Fibroblast of mammary gland (primary cell): ENCODE measurements around the gene LRRC8A.
"Not testable (repeated sequence)": the region's sequence is repeated elsewhere in the genome, so short reads cannot be mapped to it uniquely, and the experiment has no call there.

ENCODE experiments used
- DNase-seq: peaks from one replicate; pipeline ENCODE4 v3.0.0-alpha.2; 2010; ENCODE audit warnings: low read depth
- H3K4me3 ChIP-seq: 2 replicates; pipeline ENCODE4 v1.5.1; 2011; ENCODE audit warnings: low read depth, mild to moderate bottlenecking, low read length, moderate library complexity; ENCODE audit not compliant: control insufficient read depth
- TF ChIP-seq, protein P1 (sequence below): conservative IDR thresholded peaks from 2 replicates; pipeline ENCODE4 v1.5.1; 2011; ENCODE audit warnings: low read depth, low read length, inconsistent platforms; ENCODE audit not compliant: control insufficient read depth, insufficient read depth

The LRRC8A gene

DNA sequence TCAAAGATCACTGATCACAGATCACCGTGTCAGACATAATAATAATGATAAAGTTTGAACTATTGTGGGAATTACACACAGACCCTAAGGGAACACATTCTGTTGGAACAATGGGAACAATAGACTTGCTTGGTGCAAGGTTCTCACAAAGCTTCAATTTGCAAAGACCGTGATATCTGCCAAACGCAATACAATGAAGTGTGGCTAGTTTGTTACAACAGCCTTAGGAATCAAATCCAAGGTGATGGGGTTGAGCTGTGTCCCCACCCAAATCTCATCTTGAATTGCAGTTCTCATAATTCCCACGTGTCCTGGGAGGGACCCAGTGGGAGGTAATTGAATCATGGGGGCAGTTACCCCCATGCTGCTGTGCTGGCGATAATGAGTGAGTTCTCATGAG lies 21.0 kb upstream of the LRRC8A start:
- TF ChIP-seq, protein P1, sequence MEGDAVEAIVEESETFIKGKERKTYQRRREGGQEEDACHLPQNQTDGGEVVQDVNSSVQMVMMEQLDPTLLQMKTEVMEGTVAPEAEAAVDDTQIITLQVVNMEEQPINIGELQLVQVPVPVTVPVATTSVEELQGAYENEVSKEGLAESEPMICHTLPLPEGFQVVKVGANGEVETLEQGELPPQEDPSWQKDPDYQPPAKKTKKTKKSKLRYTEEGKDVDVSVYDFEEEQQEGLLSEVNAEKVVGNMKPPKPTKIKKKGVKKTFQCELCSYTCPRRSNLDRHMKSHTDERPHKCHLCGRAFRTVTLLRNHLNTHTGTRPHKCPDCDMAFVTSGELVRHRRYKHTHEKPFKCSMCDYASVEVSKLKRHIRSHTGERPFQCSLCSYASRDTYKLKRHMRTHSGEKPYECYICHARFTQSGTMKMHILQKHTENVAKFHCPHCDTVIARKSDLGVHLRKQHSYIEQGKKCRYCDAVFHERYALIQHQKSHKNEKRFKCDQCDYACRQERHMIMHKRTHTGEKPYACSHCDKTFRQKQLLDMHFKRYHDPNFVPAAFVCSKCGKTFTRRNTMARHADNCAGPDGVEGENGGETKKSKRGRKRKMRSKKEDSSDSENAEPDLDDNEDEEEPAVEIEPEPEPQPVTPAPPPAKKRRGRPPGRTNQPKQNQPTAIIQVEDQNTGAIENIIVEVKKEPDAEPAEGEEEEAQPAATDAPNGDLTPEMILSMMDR: no peak
- no peak overlapping the region for H3K4me3 ChIP-seq
- no peak for DNase-seq

DNA sequence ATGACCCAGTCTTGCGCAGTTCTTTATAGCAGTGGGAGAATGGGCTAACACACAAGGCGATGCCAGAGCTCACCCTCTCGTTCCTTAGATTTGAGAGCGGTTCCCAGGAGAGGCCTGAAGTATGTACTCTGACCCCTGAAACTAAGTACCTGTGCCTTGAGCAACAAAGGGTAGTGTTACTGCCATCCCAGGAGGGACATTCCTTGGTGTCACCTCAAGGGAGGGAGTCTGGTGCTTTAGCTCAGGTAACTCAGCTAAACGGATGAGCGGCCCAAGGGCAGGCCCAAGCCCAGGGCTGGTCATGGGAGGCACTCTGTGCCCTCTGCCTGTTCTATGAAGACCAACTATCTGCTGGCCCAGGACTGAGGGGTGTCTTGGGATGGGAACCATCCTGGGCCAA lies 20.4 kb upstream of the LRRC8A start:
- no peak overlapping the region for H3K4me3 ChIP-seq
- TF ChIP-seq, protein P1: no peak
- DNase-seq: no peak

DNA sequence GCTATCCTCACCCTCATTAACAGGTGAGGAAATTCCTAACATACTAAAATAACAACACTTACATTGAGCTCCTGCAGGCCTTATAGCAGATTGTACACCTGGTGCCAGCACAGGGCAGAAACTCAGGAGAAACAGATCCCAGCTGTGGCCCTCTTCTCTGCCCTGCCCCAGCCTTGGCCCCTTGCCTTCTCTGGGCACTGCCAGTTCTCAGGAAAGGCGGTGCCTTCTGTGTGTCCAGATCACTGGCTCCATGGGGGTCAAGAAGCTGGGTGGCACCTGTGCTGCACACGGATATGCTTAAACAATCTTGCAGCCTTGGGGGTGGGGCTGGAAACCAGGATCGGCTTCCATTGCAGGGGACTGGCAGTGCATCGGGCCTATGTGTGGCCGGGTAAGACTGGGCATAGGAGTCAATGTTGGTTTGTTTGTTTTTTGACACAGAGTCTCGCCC lies 19.5 kb upstream of the LRRC8A start:
- TF ChIP-seq, protein P1: no peak
- no peak overlapping the region for H3K4me3 ChIP-seq
- DNase-seq: no peak

- peak; percentile 52 for DNase-seq
- H3K4me3 ChIP-seq: no peak overlapping the region
- TF ChIP-seq, protein P1: peak; percentile 85
Observed at GRCh38 chr9:128863647-128864046, 18.3 kb upstream of the LRRC8A start.

DNA sequence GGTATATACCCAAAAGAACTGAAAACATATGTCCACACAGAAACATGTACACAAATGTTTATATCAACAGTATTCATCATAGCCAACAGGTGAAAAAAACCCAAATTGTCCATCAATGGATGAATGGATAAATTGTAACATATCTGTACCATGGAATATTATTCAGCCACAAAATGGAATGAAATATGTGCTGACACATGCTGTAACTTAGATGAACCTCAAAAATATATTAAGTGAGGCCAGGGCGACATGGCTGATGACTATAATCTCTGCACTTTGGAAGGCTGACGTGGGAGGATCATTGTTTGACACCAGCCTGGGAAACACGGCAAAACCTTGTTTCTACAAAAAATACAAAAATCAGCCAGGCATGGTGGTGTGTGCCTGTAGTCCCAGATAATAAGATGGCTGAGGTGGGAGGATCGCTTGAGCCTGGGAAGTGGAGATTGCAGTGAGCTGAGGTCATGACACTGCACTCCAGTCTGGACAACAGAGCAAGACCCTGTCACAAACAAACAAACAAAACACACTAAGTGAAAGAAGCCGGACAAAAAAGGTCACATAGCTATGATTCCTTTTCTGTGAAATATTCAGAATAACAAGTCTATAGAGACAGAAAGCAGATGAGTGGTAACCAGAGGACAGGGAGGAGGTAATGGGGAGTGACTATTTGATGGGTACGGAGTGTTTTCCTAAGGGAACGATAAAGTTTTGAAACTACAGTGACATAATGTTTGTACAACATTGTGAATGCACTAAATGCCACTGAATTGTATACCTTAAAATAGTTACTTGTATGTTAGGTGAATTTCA lies 11.6 kb upstream of the LRRC8A start:
- no peak overlapping the region for H3K4me3 ChIP-seq
- no peak for DNase-seq
- TF ChIP-seq, protein P1: no peak

DNA sequence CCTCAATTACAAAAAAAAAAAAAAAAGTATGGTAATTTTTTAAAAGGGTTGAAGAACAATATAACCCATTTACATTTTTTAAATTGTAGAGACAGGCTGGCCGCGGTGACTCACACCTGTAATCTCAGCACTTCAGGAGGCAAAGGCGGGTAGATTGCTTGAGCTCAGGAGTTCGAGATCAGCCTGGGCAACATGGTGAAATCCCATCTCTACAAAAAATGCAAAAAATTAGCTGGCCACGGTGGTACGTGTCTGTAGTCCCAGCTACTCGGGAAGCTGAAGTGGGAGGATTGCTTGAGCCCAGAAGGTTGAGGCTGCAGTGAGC lies 11.0 kb upstream of the LRRC8A start:
- not testable (repeated sequence) for H3K4me3 ChIP-seq, DNase-seq

- H3K4me3 ChIP-seq: no peak overlapping the region
- DNase-seq: no peak
- TF ChIP-seq, protein P1: no peak
Observed at GRCh38 chr9:128877852-128878251, 4.1 kb upstream of the LRRC8A start.
